Measurements from ENCODE around the gene WRNIP1. TPM values are rescaled to one million over a fixed set of nuclear protein-coding genes. Genes with fewer than 3 reads are reported as not detected.

Gene WRNIP1
- total and polyA plus RNA-seq, 2 of the 8 experiments (the other 6 are each of a cell fraction or from before 2014, with no cell fraction given) = 38.2 to 39.2 TPM

DNA sequence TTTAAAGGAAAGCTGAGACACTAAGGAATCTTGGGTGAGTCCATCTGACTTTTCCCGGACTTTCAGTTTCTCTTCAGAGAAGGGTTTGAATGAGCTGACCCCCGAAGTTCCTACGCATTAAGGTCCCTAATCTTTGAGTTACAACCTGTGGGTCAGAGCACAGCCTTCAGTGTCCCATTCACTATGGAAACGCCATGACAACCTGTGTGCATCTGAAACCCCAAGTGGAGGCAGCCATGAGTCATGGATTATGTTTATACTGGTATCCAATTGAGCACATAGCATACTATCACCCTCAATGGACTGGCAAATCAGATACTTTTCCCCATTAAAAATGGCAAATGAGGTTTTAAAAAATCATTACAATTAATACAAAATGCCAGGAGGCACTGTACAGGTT is 25.9 kb upstream of the WRNIP1 start:
- no peak overlapping the region for H3K27ac ChIP-seq (ENCODE audit: low read depth, low read length)
- 87% methylated on average over 4 of the region's 4 CpGs; no CpG with 5 or more reads in 1 of the 2 experiments for WGBS, 2 experiments (ENCODE audit: extremely low coverage in 1 of 2, insufficient coverage in 1 of 2, insufficient read length in 1 of 2, insufficient replicate concordance in 2 of 2, low coverage in 1 of 2, low lambda C conversion rate in 2 of 2, missing lambda C conversion rate in 1 of 2)
- DNase-seq (ENCODE audit: low read depth in 1 of 2, low spot score in 2 of 2) (no peak), FAIRE-seq (no peak)
- no peak overlapping the region for H3K4me2 ChIP-seq (ENCODE audit: insufficient read depth in 1 of 2, low read depth in 2 of 2, low read length in 2 of 2)
- H3K4ac ChIP-seq (replicated peaks; ENCODE audit: insufficient read length, low read depth, low read length) = no peak overlapping the region
- H3K56ac ChIP-seq (replicated peaks; ENCODE audit: insufficient read length, low read depth, low read length) = no peak overlapping the region
- H3K9ac ChIP-seq (replicated peaks in 1 of 4; ENCODE audit: extremely low read depth in 1 of 4, low read depth in 3 of 4, low read length in 3 of 4) = no peak overlapping the region
- no peak overlapping the region for H3K23ac ChIP-seq (ENCODE audit: insufficient read length)
- no peak overlapping the region for H2BK15ac ChIP-seq (ENCODE audit: low read length)
- peaks cover 0 to 16% (median 4%) of the 10 kb centered on the region in 4 experiments; a peak in 6 of 7 replicates for H3K4me1 ChIP-seq (replicated peaks in 1 of 4; ENCODE audit: control insufficient read depth in 3 of 4, insufficient read depth in 4 of 4, low read length in 3 of 4)
- no peak overlapping the region for H2AFZ ChIP-seq (ENCODE audit: low read length)
- no peaks in the 10 kb centered on the region for H3K23me2 ChIP-seq (ENCODE audit: low read depth, low read length)
- no peak overlapping the region for H2AK5ac ChIP-seq (ENCODE audit: low read depth, low read length)
- H3K9me3 ChIP-seq (ENCODE audit: insufficient read depth in 2 of 2, low read depth in 1 of 2, low read length in 1 of 2) = no peaks in the 10 kb centered on the region
- no peaks in the 10 kb centered on the region; a peak in 1 of 7 replicates for H3K27me3 ChIP-seq (replicated peaks in 1 of 4; ENCODE audit: control insufficient read depth in 3 of 4, extremely low read depth in 1 of 4, insufficient read depth in 3 of 4, low read length in 3 of 4)
- no peak overlapping the region for H4K8ac ChIP-seq (ENCODE audit: extremely low read depth, insufficient read depth, low read length)
- H3K79me1 ChIP-seq (ENCODE audit: low read depth, low read length) = no peaks in the 10 kb centered on the region
- no peak overlapping the region for H4K5ac ChIP-seq (ENCODE audit: insufficient read length, low read depth, low read length)
- no peak overlapping the region for H3K18ac ChIP-seq (ENCODE audit: extremely low read depth, low read length)
- H4K20me1 ChIP-seq (replicated peaks in 1 of 2; ENCODE audit: control insufficient read depth in 1 of 2, insufficient read depth in 2 of 2, low read length in 2 of 2) = no peaks in the 10 kb centered on the region
- no peak overlapping the region for H2BK120ac ChIP-seq (replicated peaks; ENCODE audit: low read depth, low read length)
- H3K14ac ChIP-seq (ENCODE audit: insufficient read length) = no peak overlapping the region
- ChIA-PET POLR2A (ENCODE audit: partially characterized antibody) (interaction anchor here (1.2 kb wide), 1 partner anchor 127 kb away, joined by 3 read pairs; no protein-coding TSS in a partner anchor), CTCF (ENCODE audit: partially characterized antibody) (interaction anchor here (0.8 to 11.1 kb wide), 16 partner anchors 7 to 248 kb away, joined by 3 to 160 read pairs (median 4); partner anchors contain the start of genes MYLK4 and WRNIP1)
- no peak overlapping the region for H2BK20ac ChIP-seq (ENCODE audit: low read length)
- H2BK5ac ChIP-seq (ENCODE audit: low read depth, low read length) = no peak overlapping the region
- no peak overlapping the region for H3K4me3 ChIP-seq (ENCODE audit: extremely low read depth in 1 of 4, insufficient read depth in 2 of 4, low read depth in 3 of 4, low read length in 4 of 4)
- no peaks in the 10 kb centered on the region for H3K79me2 ChIP-seq (ENCODE audit: control insufficient read depth in 1 of 2, insufficient read depth in 2 of 2, low read length in 2 of 2)
- no peak overlapping the region for H4K91ac ChIP-seq (replicated peaks; ENCODE audit: insufficient read length, low read length)
- H3K36me3 ChIP-seq (ENCODE audit: control insufficient read depth in 2 of 4, insufficient read depth in 4 of 4, low read length in 3 of 4) = no peaks in the 10 kb centered on the region
- no peak overlapping the region for H2BK12ac ChIP-seq (ENCODE audit: low read depth, low read length)
- TF ChIP-seq RBBP5 (IDR thresholded peaks at IDR 0.05; ENCODE audit: borderline replicate concordance, low read depth, low read length) (no peak), FOSL1 (IDR thresholded peaks at IDR 0.05; ENCODE audit: insufficient read depth, low read depth, low read length) (no peak), EP300 (IDR thresholded peaks at IDR 0.05; ENCODE audit: borderline replicate concordance in 1 of 2, low read depth in 2 of 2, low read length in 2 of 2) (no peak), CHD2 (IDR thresholded peaks at IDR 0.05; ENCODE audit: low read length) (no peak), TAF1 (IDR thresholded peaks at IDR 0.05; ENCODE audit: low read depth, low read length) (no peak), YY1 (IDR thresholded peaks at IDR 0.05; ENCODE audit: low read depth, low read length) (no peak), CTBP2 (IDR thresholded peaks at IDR 0.05; ENCODE audit: borderline replicate concordance, insufficient read depth, insufficient read length, low read length) (no peak)
- TF ChIP-seq, protein P1, sequence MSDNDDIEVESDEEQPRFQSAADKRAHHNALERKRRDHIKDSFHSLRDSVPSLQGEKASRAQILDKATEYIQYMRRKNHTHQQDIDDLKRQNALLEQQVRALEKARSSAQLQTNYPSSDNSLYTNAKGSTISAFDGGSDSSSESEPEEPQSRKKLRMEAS (IDR thresholded peaks at IDR 0.05) = no peak

Data from H1 (cell line).